Measurements from ENCODE around the gene IER3.
"Not testable (repeated sequence)": the region's sequence is repeated elsewhere in the genome, so short reads cannot be mapped to it uniquely, and the experiment has no call there.

Gene IER3

DNA sequence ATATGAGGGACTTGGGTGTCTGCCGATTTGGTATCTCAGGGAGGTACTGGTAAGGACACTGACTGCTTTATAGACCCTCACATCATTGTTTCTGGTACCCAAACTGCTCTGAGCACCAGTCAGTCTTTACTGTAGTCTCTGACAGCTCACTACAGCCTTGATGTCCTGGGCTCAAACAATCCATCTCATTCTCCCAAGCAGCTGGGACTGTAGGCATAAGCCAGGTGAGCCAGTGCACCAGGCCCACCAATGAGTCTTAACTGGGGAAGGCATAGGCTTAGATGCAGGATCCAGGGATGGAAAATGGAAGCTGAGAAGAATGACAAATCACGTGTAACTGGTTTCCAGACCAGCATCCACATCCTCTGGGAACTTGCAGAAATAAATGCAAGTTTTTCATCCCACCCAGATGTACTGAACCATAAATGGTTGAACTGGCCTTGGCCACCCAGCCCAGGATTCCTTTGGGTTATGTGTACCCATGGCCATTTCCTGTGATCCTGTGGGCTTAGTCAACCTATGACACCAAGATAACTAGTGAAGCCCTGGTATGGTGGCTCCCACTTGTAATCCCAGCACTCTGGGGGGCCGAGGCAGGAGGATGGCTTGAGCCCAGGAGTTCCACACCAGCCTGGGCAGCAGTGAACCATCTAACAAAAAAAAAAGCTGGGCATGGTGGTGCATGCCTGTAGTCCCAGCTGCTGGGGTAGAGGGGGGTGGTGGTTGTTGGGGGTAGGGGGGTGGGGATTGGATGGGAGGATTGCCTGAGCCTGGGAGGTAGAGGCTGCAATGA, 18.4 kb downstream of the IER3 start:
- no peak for DNase-seq (ENCODE audit: low read depth)
- no peak overlapping the region for H3K4me3 ChIP-seq (ENCODE audit: low read depth, low read length)
- TF ChIP-seq, protein P1, sequence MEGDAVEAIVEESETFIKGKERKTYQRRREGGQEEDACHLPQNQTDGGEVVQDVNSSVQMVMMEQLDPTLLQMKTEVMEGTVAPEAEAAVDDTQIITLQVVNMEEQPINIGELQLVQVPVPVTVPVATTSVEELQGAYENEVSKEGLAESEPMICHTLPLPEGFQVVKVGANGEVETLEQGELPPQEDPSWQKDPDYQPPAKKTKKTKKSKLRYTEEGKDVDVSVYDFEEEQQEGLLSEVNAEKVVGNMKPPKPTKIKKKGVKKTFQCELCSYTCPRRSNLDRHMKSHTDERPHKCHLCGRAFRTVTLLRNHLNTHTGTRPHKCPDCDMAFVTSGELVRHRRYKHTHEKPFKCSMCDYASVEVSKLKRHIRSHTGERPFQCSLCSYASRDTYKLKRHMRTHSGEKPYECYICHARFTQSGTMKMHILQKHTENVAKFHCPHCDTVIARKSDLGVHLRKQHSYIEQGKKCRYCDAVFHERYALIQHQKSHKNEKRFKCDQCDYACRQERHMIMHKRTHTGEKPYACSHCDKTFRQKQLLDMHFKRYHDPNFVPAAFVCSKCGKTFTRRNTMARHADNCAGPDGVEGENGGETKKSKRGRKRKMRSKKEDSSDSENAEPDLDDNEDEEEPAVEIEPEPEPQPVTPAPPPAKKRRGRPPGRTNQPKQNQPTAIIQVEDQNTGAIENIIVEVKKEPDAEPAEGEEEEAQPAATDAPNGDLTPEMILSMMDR (IDR thresholded peaks at IDR 0.05; ENCODE audit: control insufficient read depth, extremely low read depth, insufficient read depth) = no peak

DNA sequence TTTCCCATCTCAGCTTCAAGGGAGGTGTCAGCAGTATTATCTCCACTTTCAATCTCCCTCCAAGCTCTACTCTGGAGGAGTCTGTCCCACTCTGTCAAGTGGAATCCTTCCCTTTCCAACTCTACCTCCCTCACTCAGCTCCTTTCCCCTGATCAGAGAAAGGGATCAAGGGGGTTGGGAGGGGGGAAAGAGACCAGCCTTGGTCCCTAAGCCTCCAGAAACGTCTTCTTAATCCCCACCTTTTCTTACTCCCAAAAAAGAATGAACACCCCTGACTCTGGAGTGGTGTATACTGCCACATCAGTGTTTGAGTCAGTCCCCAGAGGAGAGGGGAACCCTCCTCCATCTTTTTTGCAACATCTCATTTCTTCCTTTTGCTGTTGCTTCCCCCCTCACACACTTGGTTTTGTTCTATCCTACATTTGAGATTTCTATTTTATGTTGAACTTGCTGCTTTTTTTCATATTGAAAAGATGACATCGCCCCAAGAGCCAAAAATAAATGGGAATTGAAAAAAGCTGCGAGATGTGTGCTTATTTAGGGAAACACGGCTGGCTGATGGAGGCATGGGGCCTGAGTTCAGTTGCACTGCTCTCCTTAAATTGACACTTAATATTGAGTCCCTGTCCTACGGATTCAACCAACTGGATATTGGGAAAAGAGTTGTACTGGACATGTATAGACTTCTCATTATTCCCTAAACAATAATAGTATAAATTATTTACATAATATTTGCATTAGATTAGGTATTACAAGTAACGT, 19.3 kb downstream of the IER3 start:
- no peak overlapping the region for H3K4me3 ChIP-seq (ENCODE audit: low read depth, low read length)
- TF ChIP-seq, protein P1 (IDR thresholded peaks at IDR 0.05; ENCODE audit: control insufficient read depth, extremely low read depth, insufficient read depth) = no peak
- no peak for DNase-seq (ENCODE audit: low read depth)

DNA sequence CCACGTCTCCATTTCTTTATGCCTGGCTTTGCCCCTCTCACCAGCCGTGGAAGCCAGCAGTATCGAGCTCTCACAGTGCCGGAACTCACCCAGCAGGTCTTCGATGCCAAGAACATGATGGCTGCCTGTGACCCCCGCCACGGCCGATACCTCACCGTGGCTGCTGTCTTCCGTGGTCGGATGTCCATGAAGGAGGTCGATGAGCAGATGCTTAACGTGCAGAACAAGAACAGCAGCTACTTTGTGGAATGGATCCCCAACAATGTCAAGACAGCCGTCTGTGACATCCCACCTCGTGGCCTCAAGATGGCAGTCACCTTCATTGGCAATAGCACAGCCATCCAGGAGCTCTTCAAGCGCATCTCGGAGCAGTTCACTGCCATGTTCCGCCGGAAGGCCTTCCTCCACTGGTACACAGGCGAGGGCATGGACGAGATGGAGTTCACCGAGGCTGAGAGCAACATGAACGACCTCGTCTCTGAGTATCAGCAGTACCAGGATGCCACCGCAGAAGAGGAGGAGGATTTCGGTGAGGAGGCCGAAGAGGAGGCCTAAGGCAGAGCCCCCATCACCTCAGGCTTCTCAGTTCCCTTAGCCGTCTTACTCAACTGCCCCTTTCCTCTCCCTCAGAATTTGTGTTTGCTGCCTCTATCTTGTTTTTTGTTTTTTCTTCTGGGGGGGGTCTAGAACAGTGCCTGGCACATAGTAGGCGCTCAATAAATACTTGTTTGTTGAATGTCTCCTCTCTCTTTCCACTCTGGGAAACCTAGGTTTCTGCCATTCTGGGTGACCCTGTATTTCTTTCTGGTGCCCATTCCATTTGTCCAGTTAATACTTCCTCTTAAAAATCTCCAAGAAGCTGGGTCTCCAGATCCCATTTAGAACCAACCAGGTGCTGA, 20.3 kb downstream of the IER3 start:
- not testable (repeated sequence) for H3K4me3 ChIP-seq (ENCODE audit: low read depth, low read length); DNase-seq (ENCODE audit: low read depth)

DNA sequence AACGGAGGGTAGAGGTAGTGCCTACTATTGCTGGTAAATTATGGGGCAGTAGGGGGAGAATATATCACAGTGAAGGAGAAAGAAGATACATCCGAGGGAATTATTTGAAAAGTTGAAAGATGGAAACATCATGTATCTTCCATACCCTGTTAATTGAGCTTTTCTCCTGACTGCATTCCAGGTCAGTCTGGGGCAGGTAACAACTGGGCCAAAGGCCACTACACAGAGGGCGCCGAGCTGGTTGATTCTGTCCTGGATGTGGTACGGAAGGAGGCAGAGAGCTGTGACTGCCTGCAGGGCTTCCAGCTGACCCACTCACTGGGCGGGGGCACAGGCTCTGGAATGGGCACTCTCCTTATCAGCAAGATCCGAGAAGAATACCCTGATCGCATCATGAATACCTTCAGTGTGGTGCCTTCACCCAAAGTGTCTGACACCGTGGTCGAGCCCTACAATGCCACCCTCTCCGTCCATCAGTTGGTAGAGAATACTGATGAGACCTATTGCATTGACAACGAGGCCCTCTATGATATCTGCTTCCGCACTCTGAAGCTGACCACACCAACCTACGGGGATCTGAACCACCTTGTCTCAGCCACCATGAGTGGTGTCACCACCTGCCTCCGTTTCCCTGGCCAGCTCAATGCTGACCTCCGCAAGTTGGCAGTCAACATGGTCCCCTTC, 21.0 kb downstream of the IER3 start:
- not testable (repeated sequence) for H3K4me3 ChIP-seq (ENCODE audit: low read depth, low read length); DNase-seq (ENCODE audit: low read depth)

DNA sequence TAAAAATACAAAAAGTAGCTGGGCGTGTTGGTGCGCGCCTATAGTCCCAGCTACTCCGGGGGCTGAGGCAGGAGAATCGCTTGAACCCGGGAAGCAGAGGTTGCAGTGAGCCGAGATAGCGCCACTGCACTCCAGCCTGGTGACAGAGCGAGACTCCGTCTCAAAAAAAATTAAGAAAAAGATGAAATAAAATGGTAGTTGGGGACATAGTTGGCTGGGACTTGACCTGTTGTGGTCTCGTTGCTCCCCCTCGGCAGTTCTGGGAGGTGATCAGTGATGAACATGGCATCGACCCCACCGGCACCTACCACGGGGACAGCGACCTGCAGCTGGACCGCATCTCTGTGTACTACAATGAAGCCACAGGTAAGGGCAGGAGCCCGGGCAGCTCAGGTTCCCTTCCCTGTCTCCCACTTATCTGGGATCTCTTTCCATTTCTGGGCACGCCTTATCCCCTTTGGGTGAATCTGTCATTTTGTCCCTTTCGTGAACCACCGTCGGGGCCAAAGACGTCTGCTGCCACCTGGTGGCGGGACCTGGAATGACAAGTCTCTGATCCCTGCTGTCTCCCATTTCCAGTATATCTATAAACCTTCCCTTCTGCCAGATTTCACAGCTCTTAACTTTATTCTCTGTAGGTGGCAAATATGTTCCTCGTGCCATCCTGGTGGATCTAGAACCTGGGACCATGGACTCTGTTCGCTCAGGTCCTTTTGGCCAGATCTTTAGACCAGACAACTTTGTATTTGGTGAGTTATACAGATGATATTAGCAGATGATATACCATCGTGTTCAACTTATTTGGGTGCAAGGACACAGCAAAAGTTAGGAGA, 21.9 kb downstream of the IER3 start:
- TF ChIP-seq, protein P1 (IDR thresholded peaks at IDR 0.05; ENCODE audit: control insufficient read depth, extremely low read depth, insufficient read depth) = peak; percentile 94
- H3K4me3 ChIP-seq (ENCODE audit: low read depth, low read length) = peak overlapping the region; percentile 97
- DNase-seq (ENCODE audit: low read depth) = no peak

DNA sequence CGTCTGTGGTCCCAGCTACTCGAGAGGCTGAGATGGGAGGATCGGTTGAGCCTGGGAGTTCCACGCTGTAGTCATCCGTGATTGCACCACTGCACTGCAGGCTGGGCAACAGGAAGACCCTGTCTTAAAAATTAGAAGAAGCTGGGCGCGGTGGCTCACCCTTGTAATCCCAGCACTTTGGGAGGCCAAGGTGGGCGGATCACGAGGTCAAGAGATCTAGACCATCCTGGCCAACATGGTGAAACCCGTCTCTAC, 22.4 kb downstream of the IER3 start:
- not testable (repeated sequence) for DNase-seq (ENCODE audit: low read depth)
- peak overlapping the region; percentile 97 for H3K4me3 ChIP-seq (ENCODE audit: low read depth, low read length)

DNA sequence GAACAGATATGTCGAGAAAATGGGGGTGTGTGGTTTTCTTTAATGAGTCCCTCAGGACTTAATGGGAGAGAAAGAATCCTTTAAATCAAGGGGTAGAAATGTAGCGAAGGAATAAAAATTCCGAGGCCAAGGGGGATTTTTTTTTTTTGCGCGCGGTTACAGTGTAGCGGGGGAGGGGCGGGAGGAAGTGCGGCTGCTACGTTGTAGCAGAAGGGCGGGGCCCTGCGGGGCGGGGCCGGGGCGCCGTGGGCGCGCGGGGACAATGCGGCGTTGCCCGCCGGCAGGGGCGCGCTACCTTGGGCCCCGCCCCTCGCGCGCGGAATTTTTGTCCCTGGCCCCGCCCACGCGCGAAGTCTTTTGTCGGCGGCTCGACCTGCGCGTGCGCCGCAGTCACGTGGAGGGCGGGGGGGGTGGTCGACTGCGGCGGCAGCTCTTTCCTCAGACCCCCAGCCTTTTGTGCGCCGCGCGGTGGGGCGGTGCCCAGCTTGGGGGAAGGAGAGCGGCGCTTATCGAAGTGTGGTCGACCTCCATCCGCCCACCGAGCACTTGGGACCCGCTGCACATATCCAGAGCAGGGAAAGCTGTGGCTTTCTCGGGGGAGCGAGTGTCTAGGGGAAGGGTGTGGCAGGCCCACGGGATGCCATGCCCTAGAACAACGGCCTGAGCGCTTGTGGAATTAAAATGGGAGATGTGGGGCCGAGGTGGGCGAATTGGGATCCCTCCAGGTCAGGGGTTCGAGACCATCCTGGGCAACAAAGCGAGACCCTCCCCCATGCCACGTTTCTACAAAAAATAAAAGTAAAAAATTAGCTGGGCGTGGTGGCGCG, 22.9 kb downstream of the IER3 start:
- H3K4me3 ChIP-seq (ENCODE audit: low read depth, low read length) = peak overlapping the region; percentile 97
- no peak for DNase-seq (ENCODE audit: low read depth)
- TF ChIP-seq, protein P1 (IDR thresholded peaks at IDR 0.05; ENCODE audit: control insufficient read depth, extremely low read depth, insufficient read depth) = peak; percentile 35; the same call in 1 of the 2 replicates
